ENCODE data around the gene DLGAP1. TPM values are rescaled to one million over a fixed set of nuclear protein-coding genes. Genes with fewer than 3 reads are reported as not detected.

The DLGAP1 gene
- total RNA-seq, 4 donors from 2014 or later, result 2.0 to 4.7 (median 2.1) TPM; not detected in 1

GRCh38 chr18:3554091-3554601, 901.0 kb downstream of the DLGAP1 start:
- Histone ChIP-seq H3K27me3 (no peaks in the 10 kb centered on the region), H3K27ac (no peak overlapping the region)

GRCh38 chr18:3552305-3552704, 902.8 kb downstream of the DLGAP1 start:
- TF ChIP-seq POLR2A (IDR thresholded peaks at IDR 0.05) (no peak), POLR2AphosphoS5 (IDR thresholded peaks at IDR 0.05) (no peak), EP300 (IDR thresholded peaks at IDR 0.05) (no peak)
- TF ChIP-seq, protein P1, sequence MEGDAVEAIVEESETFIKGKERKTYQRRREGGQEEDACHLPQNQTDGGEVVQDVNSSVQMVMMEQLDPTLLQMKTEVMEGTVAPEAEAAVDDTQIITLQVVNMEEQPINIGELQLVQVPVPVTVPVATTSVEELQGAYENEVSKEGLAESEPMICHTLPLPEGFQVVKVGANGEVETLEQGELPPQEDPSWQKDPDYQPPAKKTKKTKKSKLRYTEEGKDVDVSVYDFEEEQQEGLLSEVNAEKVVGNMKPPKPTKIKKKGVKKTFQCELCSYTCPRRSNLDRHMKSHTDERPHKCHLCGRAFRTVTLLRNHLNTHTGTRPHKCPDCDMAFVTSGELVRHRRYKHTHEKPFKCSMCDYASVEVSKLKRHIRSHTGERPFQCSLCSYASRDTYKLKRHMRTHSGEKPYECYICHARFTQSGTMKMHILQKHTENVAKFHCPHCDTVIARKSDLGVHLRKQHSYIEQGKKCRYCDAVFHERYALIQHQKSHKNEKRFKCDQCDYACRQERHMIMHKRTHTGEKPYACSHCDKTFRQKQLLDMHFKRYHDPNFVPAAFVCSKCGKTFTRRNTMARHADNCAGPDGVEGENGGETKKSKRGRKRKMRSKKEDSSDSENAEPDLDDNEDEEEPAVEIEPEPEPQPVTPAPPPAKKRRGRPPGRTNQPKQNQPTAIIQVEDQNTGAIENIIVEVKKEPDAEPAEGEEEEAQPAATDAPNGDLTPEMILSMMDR (IDR thresholded peaks at IDR 0.05), result no peak
- H3K27ac ChIP-seq, result no peak overlapping the region
- WGBS, result 96% methylated on average over 3 of the region's 3 CpGs
- H3K36me3 ChIP-seq, result no peaks in the 10 kb centered on the region
- H3K9me3 ChIP-seq, result no peaks in the 10 kb centered on the region
- H3K27me3 ChIP-seq, result no peaks in the 10 kb centered on the region
- H3K4me1 ChIP-seq, result no peaks in the 10 kb centered on the region
- no peak overlapping the region for H3K4me3 ChIP-seq
- DNase-seq (ENCODE audit: low spot score in 2 of 2), result no peak

More at GRCh38 chr18:3554091-3554601, 901.0 kb downstream of the DLGAP1 start:
- no peak for TF ChIP-seq POLR2AphosphoS5 (IDR thresholded peaks at IDR 0.05)
- TF ChIP-seq POLR2A (IDR thresholded peaks at IDR 0.05), result no peak
- TF ChIP-seq, protein P1 (IDR thresholded peaks at IDR 0.05), result no peak
- TF ChIP-seq EP300 (IDR thresholded peaks at IDR 0.05), result no peak
- Histone ChIP-seq H3K4me3 (no peak overlapping the region), H3K4me1 (no peaks in the 10 kb centered on the region), H3K9me3 (no peaks in the 10 kb centered on the region), H3K36me3 (no peaks in the 10 kb centered on the region)
- DNase-seq (ENCODE audit: low spot score in 2 of 2), result no peak
- WGBS, result 63% methylated on average over 9 of the region's 9 CpGs

GRCh38 chr18:3547891-3548615, 907.1 kb downstream of the DLGAP1 start:
- no peaks in the 10 kb centered on the region for H3K9me3 ChIP-seq
- H3K27ac ChIP-seq, result no peak overlapping the region
- WGBS, result 59% methylated on average over 4 of the region's 4 CpGs
- DNase-seq (ENCODE audit: low spot score in 2 of 2), result no peak
- no peak overlapping the region for H3K4me3 ChIP-seq
- H3K27me3 ChIP-seq, result no peaks in the 10 kb centered on the region
- no peaks in the 10 kb centered on the region for H3K36me3 ChIP-seq
- TF ChIP-seq EP300 (IDR thresholded peaks at IDR 0.05) (no peak), POLR2AphosphoS5 (IDR thresholded peaks at IDR 0.05) (no peak), POLR2A (IDR thresholded peaks at IDR 0.05) (no peak)
- TF ChIP-seq, protein P1 (IDR thresholded peaks at IDR 0.05), result no peak
- no peaks in the 10 kb centered on the region for H3K4me1 ChIP-seq

GRCh38 chr18:3546106-3546505, 909.0 kb downstream of the DLGAP1 start:
- no peak for DNase-seq (ENCODE audit: low spot score in 2 of 2)
- H3K27me3 ChIP-seq, result no peaks in the 10 kb centered on the region
- H3K4me1 ChIP-seq, result peaks cover 9% of the 10 kb centered on the region
- WGBS, result 93% methylated on average over 5 of the region's 5 CpGs
- H3K36me3 ChIP-seq, result no peaks in the 10 kb centered on the region
- TF ChIP-seq, protein P1 (IDR thresholded peaks at IDR 0.05), result no peak
- H3K9me3 ChIP-seq, result no peaks in the 10 kb centered on the region
- H3K4me3 ChIP-seq, result no peak overlapping the region
- no peak overlapping the region for H3K27ac ChIP-seq

- peaks cover 23% of the 10 kb centered on the region for H3K4me1 ChIP-seq
- TF ChIP-seq POLR2AphosphoS5 (IDR thresholded peaks at IDR 0.05) (no peak), POLR2A (IDR thresholded peaks at IDR 0.05) (no peak), EP300 (IDR thresholded peaks at IDR 0.05) (no peak)
- TF ChIP-seq, protein P1 (IDR thresholded peaks at IDR 0.05), result no peak
- no peak for DNase-seq (ENCODE audit: low spot score in 2 of 2)
- no peaks in the 10 kb centered on the region for H3K9me3 ChIP-seq
- H3K27ac ChIP-seq, result no peak overlapping the region
- 89% methylated on average over 2 of the region's 2 CpGs for WGBS
- no peaks in the 10 kb centered on the region for H3K36me3 ChIP-seq
- no peaks in the 10 kb centered on the region for H3K27me3 ChIP-seq
- no peak overlapping the region for H3K4me3 ChIP-seq
Measured at GRCh38 chr18:3544537-3544936, 910.6 kb downstream of the DLGAP1 start.
